Prostate gland (tissue), 2 donors: Measurements from ENCODE around the gene ARHGEF12. TPM values are rescaled to one million over a fixed set of nuclear protein-coding genes. Genes with fewer than 3 reads are reported as not detected.
A peak's percentile ranks its signal among the peaks of the same experiment; 100 is the strongest.

Experiments
- DNase-seq: peaks from one replicate; pipeline ENCODE4 v3.0.0-alpha.2; 2019; ENCODE audit warnings: low spot score
- H3K27ac ChIP-seq, 2 donors: fragments of 200-600 bp; sonication (generic); 2 replicates each; pipeline ENCODE4 v1.5.1; 2017 to 2019
- H3K27me3 ChIP-seq: fragments of 200-600 bp; sonication (generic); replicated peaks from 2 replicates; pipeline ENCODE4 v1.5.1; 2019; ENCODE audit not compliant: insufficient read depth
- H3K36me3 ChIP-seq, 2 donors: fragments of 200-600 bp; sonication (generic); 1 replicate in 1 of 2; 2 replicates in 1 of 2; pipeline versions ENCODE4 v1.5.1 to v1.8.1; 2017 to 2019
- H3K4me1 ChIP-seq: fragments of 200-600 bp; sonication (generic); replicated peaks from 2 replicates; pipeline ENCODE4 v1.5.1; 2019
- H3K4me3 ChIP-seq, 2 donors: fragments of 200-600 bp; sonication (generic); 2 replicates each; pipeline ENCODE4 v1.5.1; 2017 to 2019
- H3K9me3 ChIP-seq: fragments of 200-600 bp; sonication (generic); 2 replicates; pipeline ENCODE4 v1.5.1; 2017
- CTCF ChIP-seq, 4 experiments: fragments of 200-600 bp in 2 of 4; fragments of 450-650 bp in 2 of 4; sonication (generic) in 2 of 4; IDR thresholded peaks; 1 replicate in 3 of 4; 2 replicates in 1 of 4; pipeline ENCODE4 v1.5.1; 2016 to 2019; ENCODE audit warnings: antibody characterized with exemption in 4 of 4, mild to moderate bottlenecking in 2 of 4, moderate library complexity in 2 of 4
- POLR2A ChIP-seq: fragments of 450-650 bp; IDR thresholded peaks from one replicate; pipeline ENCODE4 v1.6.1; 2016; ENCODE audit warnings: antibody characterized with exemption, mild to moderate bottlenecking
- POLR2AphosphoS5 ChIP-seq: sonication (generic); formaldehyde crosslinking; IDR thresholded peaks from one replicate; pipeline ENCODE4 v1.6.1; 2017; ENCODE audit warnings: antibody characterized with exemption
- WGBS: methylation state at CpG from one replicate; pipeline ENCODE4 v1.1.5; 2018; 5-methylcytosine and 5-hydroxymethylcytosine counted together
- intact Hi-C: fragments of 100-400 bp; cut with DNase I; formaldehyde crosslinking; loops from one replicate; pipeline ENCODE4 v1.14.2; 2022
- total RNA-seq, 2 donors: library from RNA; depleted of rRNA; stranded (reverse); fragments of >200 nt; gene quantifications; one replicate each; pipeline ENCODE4 v1.1.0, GENCODE V29; 2016

Gene ARHGEF12
- total RNA-seq, 2 donors from 2014 or later: 86.2 to 96.5 TPM

- intact Hi-C loops: loop anchor here (10.0 kb wide), 3 partner anchors 75 to 355 kb away; no protein-coding TSS in a partner anchor
- H3K9me3 ChIP-seq: no peaks in the 10 kb centered on the region
- TF ChIP-seq POLR2A (no peak), CTCF (IDR thresholded peaks at IDR 0.05) (no peak), POLR2AphosphoS5 (no peak)
- no peaks in the 10 kb centered on the region for H3K4me1 ChIP-seq
- no peaks in the 10 kb centered on the region for H3K36me3 ChIP-seq
- 94% methylated on average over 6 of the region's 6 CpGs for WGBS
- no peak for DNase-seq
- H3K4me3 ChIP-seq: no peak overlapping the region
- no peaks in the 10 kb centered on the region for H3K27me3 ChIP-seq
- H3K27ac ChIP-seq: no peak overlapping the region
Observed at GRCh38 chr11:120330045-120330444, 6.2 kb upstream of the ARHGEF12 start.

- 45% methylated on average over 2 of the region's 2 CpGs for WGBS
- TF ChIP-seq POLR2AphosphoS5 (no peak), POLR2A (no peak), CTCF (IDR thresholded peaks at IDR 0.05) (no peak)
- H3K4me3 ChIP-seq: no peak overlapping the region
- H3K9me3 ChIP-seq: no peaks in the 10 kb centered on the region
- H3K36me3 ChIP-seq: no peaks in the 10 kb centered on the region
- H3K27ac ChIP-seq: no peak overlapping the region
- no peaks in the 10 kb centered on the region for H3K27me3 ChIP-seq
- DNase-seq: no peak
- intact Hi-C loops: loop anchor here (10.0 kb wide), 3 partner anchors 73 to 353 kb away; no protein-coding TSS in a partner anchor
- H3K4me1 ChIP-seq: no peaks in the 10 kb centered on the region
Observed at GRCh38 chr11:120331301-120331996, 4.8 kb upstream of the ARHGEF12 start.

- Histone ChIP-seq H3K36me3 (no peaks in the 10 kb centered on the region), H3K4me1 (no peaks in the 10 kb centered on the region), H3K27me3 (no peaks in the 10 kb centered on the region), H3K4me3 (no peak overlapping the region), H3K9me3 (no peaks in the 10 kb centered on the region), H3K27ac (peak overlapping the region; percentile 12 to 20)
- intact Hi-C loops: loop anchor here (10.0 kb wide), 3 partner anchors 72 to 352 kb away; no protein-coding TSS in a partner anchor
- TF ChIP-seq POLR2A (no peak), POLR2AphosphoS5 (no peak), CTCF (IDR thresholded peaks at IDR 0.05) (no peak)
- 81% methylated on average over 5 of the region's 5 CpGs for WGBS
- no peak for DNase-seq
Observed at GRCh38 chr11:120332822-120333716, 3.1 kb upstream of the ARHGEF12 start.

- H3K27me3 ChIP-seq: no peaks in the 10 kb centered on the region
- DNase-seq: no peak
- intact Hi-C loops: loop anchor here (10.0 kb wide), 3 partner anchors 71 to 351 kb away; no protein-coding TSS in a partner anchor
- H3K4me1 ChIP-seq: no peaks in the 10 kb centered on the region
- H3K4me3 ChIP-seq: no peak overlapping the region
- peak overlapping the region; percentile 12 to 20 for H3K27ac ChIP-seq
- 84% methylated on average over 1 of the region's 1 CpG for WGBS
- no peaks in the 10 kb centered on the region for H3K36me3 ChIP-seq
- no peaks in the 10 kb centered on the region for H3K9me3 ChIP-seq
- TF ChIP-seq POLR2A (no peak), CTCF (IDR thresholded peaks at IDR 0.05) (no peak), POLR2AphosphoS5 (no peak)
Observed at GRCh38 chr11:120333801-120334200, 2.4 kb upstream of the ARHGEF12 start.
